ENCODE results near the gene THOC6.
A peak's percentile ranks its signal among the peaks of the same experiment; 100 is the strongest.

Gene THOC6

GRCh38 chr16:3023669-3024478 is at the start of gene THOC6, which contains the start of gene HCFC1R1:
THOC6 (plus strand) TSS chr16:3024035; CDS start chr16:3024327, 292 bp downstream.
HCFC1R1 (minus strand) TSS chr16:3023942; CDS start chr16:3023941, 1 bp downstream.
- DNase-seq (ENCODE audit: low spot score): peak; percentile 97

- DNase-seq (ENCODE audit: low spot score): no peak
Observed at GRCh38 chr16:2974319-2975056, 49.3 kb upstream of the THOC6 start.

GRCh38 chr16:2975161-2975795 is 48.6 kb upstream of the THOC6 start:
- DNase-seq (ENCODE audit: low spot score): no peak

GRCh38 chr16:2976201-2976600 is 47.6 kb upstream of the THOC6 start:
- DNase-seq (ENCODE audit: low spot score): no peak

- DNase-seq (ENCODE audit: low spot score): no peak
Observed at GRCh38 chr16:2976673-2977072, 47.2 kb upstream of the THOC6 start.

- no peak for DNase-seq (ENCODE audit: low spot score)
Observed at GRCh38 chr16:2977440-2977839, 46.4 kb upstream of the THOC6 start.

- DNase-seq (ENCODE audit: low spot score): peak; percentile 76
Observed at GRCh38 chr16:2979669-2980226, 44.1 kb upstream of the THOC6 start.

- DNase-seq (ENCODE audit: low spot score): peak; percentile 95
Observed at GRCh38 chr16:2980227-2981176, 43.3 kb upstream of the THOC6 start, which contains the start of gene PKMYT1. PKMYT1 (minus strand) TSS chr16:2980446; CDS start chr16:2979657, 789 bp downstream.

GRCh38 chr16:2981177-2981898 is 42.5 kb upstream of the THOC6 start:
- peak; percentile 80 for DNase-seq (ENCODE audit: low spot score)

- DNase-seq (ENCODE audit: low spot score): no peak
Observed at GRCh38 chr16:2981899-2982250, 42.0 kb upstream of the THOC6 start.

- DNase-seq (ENCODE audit: low spot score): no peak
Observed at GRCh38 chr16:2982402-2982801, 41.4 kb upstream of the THOC6 start.

GRCh38 chr16:2983706-2984136 is 40.1 kb upstream of the THOC6 start:
- DNase-seq (ENCODE audit: low spot score): peak; percentile 94

- no peak for DNase-seq (ENCODE audit: low spot score)
Observed at GRCh38 chr16:2985462-2985861, 38.4 kb upstream of the THOC6 start.

GRCh38 chr16:2985893-2986355 is 37.9 kb upstream of the THOC6 start:
- no peak for DNase-seq (ENCODE audit: low spot score)

- DNase-seq (ENCODE audit: low spot score): no peak
Observed at GRCh38 chr16:2986623-2987188, 37.1 kb upstream of the THOC6 start.

- DNase-seq (ENCODE audit: low spot score): no peak
Observed at GRCh38 chr16:2987286-2987685, 36.5 kb upstream of the THOC6 start.

GRCh38 chr16:2987833-2988232 is 36.0 kb upstream of the THOC6 start:
- no peak for DNase-seq (ENCODE audit: low spot score)

- DNase-seq (ENCODE audit: low spot score): no peak
Observed at GRCh38 chr16:2988590-2989099, 35.2 kb upstream of the THOC6 start.

- no peak for DNase-seq (ENCODE audit: low spot score)
Observed at GRCh38 chr16:2990891-2991290, 32.9 kb upstream of the THOC6 start.

All from ecto neural progenitor cell (in vitro differentiated cells).